Activated CD4-positive, alpha-beta T cell treated with anti-CD3 and anti-CD28 coated beads, Interleukin-2, amount 50 U/mL, for 4 hours (primary cell): ENCODE measurements around the gene NEK11.
"Not testable (repeated sequence)": the region's sequence is repeated elsewhere in the genome, so short reads cannot be mapped to it uniquely, and the experiment has no call there.

Experiments used
- DNase-seq, 2 experiments: peaks; one replicate each; pipeline ENCODE4 v3.0.0-alpha.2; 2020

The NEK11 gene

DNA sequence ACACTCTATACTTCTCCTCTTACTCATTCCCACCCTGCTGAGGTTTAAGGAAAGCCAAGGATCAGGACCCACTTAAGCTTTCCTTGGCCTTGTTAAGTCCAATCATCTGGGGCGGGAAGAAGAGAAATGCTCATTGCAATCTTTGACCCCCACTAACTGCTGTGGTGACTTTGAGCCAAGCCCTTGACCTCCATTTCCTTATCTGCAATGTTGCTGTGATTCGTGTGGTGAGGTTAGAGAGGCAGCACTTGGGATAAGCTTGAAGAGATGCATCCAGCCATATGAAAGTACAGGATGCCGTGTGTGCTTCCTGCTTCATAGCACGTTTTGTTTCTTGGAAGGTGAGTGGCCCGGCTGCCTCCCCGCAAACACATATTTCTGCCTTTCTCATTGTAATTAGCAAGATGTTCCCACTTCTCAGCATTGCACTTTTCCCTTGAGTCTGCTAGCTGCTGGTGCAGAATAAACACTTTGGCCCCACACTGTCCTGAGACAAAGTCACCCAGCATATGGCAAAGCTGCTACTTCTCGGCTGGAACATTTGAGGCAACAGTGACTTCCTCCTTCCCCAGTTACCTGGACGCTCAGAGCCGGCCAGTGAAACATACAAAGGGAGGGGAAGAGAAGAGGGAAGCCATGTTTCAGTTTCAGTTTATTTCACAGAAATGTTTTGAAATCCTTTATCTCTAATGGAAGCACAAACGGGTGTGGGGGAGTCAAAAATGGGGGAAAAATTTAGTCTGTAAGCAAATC is 344.4 kb downstream of the NEK11 start:
- DNase-seq = no peak

DNA sequence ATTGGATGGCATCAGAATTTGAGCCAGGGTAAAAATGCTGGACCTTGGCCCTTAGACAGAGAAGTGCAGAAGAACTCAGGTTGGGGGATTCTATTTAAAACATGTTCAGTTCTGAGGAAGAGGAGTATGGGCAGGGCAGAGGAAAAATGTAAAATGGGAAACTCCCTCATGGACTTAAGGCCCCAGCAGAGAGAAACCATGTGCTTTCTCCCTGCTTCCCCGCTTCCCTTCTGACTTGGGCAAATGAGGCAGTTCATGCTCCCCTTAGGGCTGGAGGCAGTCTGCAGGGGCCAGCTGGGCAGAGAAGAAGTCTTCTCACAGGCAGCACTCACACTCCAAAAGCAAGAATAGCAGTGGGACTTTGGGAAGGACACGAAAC is 345.0 kb downstream of the NEK11 start:
- no peak for DNase-seq

DNA sequence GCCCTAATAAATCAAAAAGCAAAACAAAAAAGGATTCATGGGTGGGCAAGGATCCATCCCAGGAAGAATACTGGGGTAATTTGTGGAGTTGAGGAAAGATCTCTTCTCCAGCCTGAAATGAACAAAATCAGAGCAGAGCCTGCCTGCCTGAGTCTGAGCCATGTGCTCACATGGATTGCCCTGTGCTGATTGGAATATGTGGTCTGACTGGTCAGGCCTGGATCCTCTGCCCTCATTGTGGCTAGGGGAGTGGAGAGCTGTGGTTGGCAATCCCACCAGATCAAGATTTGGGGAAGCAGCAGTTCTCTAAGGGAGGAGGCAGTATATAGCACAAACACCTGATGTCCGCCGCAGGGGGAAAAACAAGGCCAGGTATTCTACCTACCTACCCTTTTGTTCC is 348.1 kb downstream of the NEK11 start:
- DNase-seq = no peak

DNA sequence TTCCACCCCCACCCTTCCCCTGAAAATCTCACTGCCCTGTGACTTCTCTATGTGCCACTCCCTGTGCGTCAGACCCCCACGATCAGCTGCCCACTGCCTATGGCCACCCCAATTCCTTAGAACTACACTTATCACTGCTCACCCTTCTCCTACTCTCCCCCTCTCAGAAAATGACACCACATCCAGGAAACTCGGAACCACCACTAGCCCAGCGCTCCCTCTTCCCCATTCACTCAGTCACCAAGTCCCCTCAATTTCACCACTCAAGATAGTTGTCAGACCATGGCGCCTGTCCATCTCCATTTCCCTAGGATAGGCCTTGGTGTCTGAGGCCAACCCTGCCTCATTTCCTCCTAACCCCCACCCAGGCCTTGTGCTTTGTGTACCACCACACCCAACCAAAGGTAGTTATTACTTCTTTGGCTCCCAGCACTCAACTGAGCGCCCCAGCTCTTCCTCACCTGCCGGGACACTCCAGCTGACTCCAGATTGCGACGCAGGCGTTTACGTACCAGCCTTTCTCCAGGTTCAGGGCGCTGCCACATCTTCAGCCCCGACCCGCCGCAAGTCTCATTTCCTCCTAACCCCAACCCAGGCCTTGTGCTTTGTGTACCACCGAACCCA is 354.3 kb downstream of the NEK11 start:
- DNase-seq = not testable (repeated sequence)

DNA sequence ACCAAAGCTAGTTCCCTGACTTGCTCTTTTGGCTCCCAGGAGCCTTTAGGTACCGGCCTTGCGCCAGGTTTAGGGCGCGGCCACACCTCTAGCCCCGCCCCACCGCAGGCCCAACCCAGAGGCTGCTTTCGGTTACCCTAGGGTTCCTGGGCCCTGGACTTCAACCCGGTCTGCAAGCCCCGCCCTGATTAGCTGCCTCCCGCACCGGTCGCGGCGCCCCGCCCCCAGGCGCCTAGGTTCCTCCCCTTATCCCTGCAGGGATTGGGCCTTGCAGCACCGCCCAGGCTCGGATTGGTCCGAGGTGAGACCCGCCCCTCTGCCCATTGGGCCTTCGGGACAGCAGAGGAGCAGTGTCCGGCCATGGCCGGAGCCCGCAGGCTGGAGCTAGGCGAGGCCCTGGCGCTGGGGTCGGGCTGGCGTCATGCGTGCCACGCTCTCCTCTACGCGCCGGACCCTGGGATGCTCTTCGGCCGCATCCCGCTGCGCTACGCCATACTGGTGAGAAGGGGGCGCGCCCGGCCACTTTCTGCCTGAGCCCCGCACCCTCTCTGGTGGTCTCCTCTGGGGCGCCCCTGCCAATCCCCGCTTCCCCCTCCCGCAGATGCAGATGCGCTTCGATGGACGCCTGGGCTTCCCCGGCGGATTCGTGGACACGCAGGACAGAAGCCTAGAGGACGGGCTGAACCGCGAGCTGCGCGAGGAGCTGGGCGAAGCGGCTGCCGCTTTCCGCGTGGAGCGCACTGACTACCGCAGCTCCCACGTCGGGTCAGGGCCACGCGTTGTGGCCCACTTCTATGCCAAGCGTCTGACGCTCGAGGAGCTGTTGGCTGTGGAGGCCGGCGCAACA is 355.0 kb downstream of the NEK11 start, which contains the start of gene NUDT16:
Gene NUDT16, plus strand, starts transcription at position 330 of the 847 bp plus-strand sequence. Its CDS starts 31 bp downstream, at position 361.
- DNase-seq = peak; percentile 94 to 95

DNA sequence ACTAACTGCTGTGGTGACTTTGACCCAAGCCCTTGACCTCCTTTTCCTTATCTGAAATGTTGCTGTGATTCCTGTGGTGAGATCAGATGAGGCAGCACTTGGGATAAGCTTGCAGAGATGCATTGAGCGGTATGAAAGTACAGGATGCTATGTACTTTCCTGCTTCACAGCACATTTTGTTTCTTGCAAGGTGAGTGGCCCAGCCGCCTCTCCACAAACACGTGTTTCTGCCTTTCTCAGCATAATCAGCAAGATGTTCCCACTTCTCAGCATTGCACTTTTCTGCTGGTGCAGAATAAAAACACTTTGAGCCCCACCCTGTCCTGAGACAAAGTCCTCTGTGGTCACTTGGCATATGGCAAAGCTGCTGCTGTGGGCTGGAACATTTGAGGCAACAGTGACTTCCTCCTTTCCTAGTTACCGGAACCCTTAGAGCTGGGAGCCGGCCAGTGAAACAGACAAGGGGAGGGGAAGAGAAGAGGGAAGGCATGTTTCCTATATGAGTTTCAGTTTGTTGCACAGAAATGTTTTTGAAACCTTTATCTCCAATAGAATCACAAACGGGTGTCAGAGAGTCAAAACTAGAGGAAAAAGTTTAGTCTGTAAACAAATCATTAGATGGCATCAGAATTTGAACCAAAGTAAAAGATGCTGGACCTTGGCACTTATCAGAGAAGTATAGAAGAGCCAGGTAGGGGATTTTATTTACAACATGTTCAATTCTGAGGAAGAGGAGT is 359.9 kb downstream of the NEK11 start:
- no peak for DNase-seq

DNA sequence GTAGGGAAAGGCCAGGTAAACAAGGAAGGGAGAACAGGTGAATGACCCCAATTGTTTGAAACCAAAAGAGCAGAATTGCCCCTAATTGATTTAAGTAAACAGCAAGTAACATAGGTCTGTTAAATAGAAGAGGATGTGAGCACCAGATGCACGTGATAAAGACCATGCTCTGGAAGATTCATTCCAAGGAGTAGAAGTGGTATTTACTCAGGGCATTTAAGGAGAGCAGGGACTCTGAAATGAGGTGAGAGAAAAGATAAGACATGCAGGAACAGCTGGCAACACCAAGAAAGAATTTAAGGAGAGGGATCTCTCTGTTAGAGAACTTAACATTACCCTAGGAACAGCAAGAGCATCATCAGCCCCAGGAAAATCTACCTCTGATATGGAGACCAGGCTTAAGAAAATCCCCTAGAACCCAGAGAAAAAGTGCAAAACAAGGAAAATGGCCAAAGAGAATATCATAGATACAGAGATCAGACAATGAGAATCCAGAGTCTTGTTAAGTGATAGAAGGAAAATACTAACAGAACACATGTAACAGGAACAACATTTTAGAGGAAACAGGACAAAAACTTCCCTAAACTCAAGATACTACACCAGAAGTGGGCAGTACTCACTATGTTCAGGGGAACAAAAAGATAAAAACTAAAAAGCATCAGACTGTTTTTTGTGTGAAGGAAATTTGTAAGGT is 361.3 kb downstream of the NEK11 start:
- no peak for DNase-seq

DNA sequence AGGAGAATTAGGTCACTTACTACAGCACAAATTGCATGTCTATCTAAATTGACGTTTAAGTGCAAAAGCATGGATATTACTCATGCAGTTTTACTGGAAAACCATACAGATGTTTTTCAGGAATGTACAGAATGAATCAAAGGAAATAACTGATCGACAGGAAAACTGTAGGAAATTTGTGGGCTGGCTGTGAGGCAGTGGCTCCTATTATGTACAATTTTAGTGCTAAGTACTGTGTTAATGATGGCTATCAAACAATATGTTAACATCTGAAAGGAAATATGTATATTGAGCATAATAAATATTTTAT is 361.8 kb downstream of the NEK11 start:
- no peak for DNase-seq

DNA sequence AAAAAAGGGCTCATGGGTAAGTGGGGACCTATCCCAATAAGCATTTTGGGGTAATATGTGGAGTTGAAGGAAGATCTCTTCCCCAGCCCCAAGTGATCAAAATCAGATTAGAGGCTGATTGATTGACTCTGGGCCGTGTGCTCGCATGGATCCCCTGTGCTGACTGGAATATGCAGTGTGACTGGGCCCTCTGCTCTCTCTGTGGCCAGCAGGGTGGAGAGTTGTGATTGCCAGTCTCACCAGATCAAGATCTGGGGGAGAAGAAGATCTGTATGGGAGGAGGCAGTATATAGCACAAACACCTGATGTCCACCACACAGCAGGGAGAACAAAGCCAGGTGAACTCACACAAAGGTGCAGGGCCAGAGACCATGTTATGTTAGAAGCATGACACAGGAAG is 363.7 kb downstream of the NEK11 start:
- DNase-seq = no peak

DNA sequence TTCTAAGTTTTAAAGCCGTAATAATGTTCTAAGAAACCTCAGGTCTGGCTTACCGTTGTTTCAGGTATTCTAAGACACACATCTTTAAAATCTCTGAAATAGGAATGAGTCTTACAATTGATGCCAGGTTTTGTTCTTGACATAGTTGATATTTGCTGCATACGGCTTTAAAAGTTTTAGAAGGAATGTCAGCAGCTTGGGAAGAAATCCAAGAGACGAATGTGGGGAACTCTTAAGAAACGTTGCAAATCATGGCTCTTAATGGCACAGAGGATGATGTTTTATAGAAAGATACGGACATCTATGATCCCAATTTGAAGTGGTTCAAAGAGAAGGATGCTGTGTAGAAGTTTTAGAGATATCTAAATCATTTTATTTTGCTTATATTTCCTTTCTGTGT is 366.4 kb downstream of the NEK11 start:
- no peak for DNase-seq

DNA sequence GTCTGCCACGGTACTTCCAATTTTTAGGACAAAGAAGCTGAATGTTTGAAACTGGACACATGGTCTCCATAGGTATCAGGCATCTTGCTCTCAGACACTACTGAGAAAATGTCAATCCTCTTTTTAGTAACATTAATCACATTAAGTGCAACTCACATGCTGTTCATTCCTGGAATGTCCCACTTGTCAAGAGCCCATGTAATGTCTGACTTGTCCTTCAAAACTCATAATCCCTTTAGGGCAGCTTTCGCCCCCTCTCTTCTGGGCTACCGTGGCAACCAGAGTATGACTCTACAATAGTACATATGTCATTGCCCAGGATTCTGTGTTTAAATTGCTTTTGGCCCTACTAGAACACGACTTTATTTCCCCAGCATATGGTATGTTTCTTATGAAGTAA is 367.2 kb downstream of the NEK11 start:
- DNase-seq = no peak

DNA sequence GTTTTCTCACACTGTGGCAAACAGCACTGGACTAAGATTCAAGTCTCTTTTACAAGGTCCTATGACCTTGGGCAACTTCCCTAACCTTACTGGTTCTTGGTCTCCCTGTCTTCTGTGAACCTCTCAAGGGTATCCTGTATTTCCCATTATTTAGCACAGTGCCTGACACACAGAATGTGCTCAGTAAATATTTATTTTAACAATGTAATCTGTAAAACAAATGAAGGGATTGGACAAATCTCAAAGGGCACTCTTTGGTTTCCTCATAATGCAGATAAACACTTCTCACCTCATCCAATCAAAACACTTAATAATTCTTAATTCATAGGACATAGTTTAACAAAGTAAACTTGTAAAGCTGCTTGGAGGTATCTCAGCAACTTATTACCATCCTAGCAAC is 367.7 kb downstream of the NEK11 start:
- DNase-seq = no peak

DNA sequence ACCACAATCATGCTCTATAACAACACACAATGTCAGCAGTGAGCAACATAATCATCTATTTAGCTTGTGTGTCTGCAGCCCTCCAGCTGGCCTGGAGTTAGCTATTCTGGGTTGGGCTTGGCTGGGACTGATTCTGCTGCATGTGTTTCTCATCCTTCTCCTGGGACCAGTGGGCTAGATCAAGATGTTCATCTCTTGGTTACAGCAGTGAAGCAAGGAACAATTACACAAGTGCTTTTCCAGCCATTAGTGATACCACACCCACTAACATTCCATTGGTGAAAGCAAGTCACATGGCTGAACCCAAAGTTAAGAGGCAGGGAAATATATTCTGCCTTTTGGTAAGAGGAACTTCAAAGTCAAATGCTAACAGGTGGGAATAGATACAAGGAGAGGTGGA is 369.5 kb downstream of the NEK11 start:
- DNase-seq = no peak

DNA sequence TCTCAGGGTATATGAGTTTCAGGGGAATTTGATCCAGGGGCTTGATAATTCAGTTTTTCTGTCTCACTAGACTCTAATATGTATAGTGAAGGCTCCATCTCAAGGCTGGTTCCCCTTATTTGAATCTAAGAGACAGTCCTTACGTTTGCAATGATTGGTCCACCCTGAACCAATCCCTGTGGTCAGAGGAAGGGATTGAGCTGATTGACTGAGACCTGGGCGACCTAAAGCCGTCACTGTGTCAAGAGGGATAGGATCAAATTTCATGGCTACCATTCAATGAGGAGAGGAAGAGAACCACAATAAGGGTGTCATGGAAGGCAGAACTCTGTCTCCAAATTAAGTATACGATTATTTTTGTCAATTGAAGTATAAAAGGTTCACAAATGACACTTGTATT is 371.2 kb downstream of the NEK11 start:
- no peak for DNase-seq
